ENCODE measurements around the gene IFNA14.
"Not testable (repeated sequence)": the region's sequence is repeated elsewhere in the genome, so short reads cannot be mapped to it uniquely, and the experiment has no call there.

Gene IFNA14

DNA sequence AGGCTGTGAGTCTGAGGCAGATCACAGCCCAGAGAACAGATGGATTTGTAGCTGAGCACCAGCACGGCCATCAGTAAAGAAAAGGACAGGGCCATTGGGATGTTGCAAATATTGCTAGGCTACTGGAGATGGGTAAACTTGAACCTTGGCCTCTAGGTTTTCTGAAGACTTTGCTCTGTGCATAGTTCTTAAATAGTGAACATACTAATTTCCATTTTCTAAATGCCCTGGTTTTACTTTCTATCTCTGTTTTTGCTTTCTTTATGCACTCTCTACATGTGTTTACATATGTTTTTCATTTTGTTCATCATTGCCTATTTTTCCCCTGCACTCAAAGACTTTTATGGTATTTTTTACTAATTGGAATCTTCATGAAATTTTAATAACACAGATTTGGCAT, 22.6 kb downstream of the IFNA14 start, which contains the start of gene IFNA16:
Gene IFNA16, minus strand, starts transcription at position 101 of the 400 bp plus-strand sequence. Its CDS starts 6 bp downstream, at position 95.
- in situ Hi-C loops (cut with MboI; ENCODE audit: low sequenced_read_pairs) = loop anchor here (25.0 kb wide), 1 partner anchor 570 kb away; no protein-coding TSS in a partner anchor

DNA sequence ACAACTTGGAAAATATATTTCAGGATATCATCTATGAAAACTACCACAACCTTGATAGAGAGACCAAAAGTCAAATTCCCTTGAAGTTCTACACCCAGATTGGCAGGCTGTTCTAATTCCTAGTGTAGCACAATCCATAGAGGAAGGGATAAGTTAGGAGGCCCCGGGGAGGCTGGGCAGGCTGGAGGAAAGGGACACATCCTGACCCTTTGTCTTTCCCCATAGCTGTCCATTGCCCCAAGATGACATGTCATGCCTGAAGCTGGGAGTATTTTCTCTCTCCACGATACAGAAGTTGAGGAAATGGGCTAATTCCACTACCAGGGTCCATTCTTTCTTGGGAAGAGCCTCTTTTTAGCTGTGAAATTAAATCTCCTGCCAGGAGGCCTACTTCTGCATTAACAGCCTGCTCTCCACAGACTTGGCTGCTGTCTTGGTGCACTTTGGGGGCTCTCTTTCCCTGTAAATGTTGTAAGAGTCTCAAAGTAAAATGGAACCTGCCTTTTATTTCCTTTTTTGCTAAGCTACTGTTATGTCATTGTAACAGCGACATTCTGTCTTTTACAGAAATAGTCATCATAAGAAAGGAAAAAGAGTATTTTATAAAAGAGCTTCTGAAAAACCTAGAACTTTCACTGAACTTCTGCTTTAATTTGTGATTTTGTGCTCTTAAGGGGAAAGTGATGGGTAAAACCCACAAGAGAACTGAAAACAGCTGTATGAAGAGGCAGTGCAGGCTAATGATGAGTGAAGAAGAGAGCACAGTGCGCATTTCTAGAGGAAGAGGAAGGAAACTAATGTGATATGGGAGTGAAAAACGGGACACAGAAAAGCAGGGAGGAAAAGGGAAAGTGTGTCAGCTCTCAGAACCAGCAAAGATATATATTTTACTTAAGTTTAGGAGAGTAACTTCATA, 26.1 kb downstream of the IFNA14 start:
- in situ Hi-C loops (cut with MboI; ENCODE audit: low sequenced_read_pairs) = loop anchor here (25.0 kb wide), 1 partner anchor 574 kb away; no protein-coding TSS in a partner anchor

DNA sequence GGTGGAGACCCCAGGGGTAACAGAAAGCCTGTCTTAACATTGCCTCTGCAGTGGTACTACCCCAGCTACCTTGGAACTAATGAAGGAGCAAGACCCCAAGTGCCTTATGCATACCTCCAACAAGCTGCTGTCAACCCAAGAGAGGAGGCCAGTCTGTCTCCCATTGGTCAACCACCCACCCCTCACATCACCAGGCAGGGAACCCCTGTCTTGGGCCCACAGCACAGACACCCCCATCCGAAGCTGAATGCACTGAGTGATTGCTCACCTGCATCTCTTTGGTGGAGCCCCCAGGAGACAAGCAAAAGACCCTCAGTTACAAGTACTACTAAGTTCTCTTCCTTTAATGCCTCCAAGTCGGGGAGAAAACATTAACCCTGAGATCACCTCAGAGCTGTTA, 27.6 kb downstream of the IFNA14 start:
- in situ Hi-C loops (cut with MboI; ENCODE audit: low sequenced_read_pairs) = loop anchor here (25.0 kb wide), 1 partner anchor 575 kb away; no protein-coding TSS in a partner anchor

DNA sequence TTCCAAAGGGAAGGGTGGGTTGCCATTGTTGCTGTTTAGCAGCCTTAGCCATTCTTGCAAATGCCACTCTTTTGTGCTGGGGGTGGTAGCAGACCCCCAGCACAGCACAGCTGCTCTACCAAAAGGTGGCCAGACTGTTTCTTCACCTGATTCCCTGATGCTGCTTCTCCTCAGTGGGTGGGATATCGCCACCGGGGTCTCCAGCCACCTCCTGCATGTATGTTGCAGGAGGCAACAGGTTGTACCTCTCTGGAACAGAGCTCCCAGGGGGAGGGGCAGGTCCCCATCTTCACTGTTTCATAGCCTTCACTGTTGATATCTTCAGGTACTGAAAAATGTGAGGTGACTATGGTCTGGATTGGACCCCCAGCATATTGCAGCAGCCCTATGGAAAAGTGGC, 29.0 kb downstream of the IFNA14 start:
- in situ Hi-C loops (cut with MboI; ENCODE audit: low sequenced_read_pairs) = loop anchor here (25.0 kb wide), 1 partner anchor 577 kb away; no protein-coding TSS in a partner anchor

DNA sequence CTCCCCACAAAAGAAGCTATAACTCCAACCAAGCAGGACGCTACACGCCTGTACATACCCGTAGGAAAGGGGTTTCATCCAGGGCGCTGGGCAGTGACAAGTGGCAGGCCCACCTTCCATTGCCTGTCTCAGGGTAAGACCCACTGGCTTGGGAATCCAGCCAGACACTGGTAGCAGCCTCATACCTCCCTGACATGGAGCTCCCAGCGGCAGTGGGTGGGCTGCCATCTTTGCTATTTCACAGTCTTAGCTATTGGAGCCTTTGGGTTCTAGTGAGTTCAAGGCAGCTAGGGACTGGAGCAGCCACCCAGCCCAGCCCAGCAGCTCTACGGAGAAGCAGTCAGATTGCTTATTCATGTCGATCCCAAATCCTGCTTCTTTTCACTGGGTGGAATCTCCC, 29.5 kb downstream of the IFNA14 start:
- in situ Hi-C loops (cut with MboI; ENCODE audit: low sequenced_read_pairs) = loop anchor here (25.0 kb wide), 1 partner anchor 577 kb away; no protein-coding TSS in a partner anchor

DNA sequence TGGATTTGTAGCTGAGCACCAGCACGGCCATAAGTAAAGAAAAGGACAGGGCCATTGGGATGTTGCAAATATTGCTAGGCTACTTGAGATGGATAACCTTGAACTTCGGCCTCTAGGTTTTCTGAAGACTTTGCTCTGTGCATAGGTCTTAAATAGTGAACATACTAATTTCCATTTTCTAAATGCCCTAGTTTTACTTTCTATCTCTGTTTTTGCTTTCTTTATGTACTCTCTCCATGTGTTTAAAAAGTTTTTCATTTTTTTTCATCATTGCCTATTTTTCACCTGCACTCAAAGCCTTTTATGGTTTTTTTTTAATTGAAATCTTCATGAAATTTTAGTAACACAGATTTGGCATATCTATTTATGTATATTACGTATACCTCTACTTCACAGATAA, 32.8 kb downstream of the IFNA14 start, which contains the start of gene IFNA10:
Gene IFNA10, minus strand, starts transcription at position 101 of the 400 bp plus-strand sequence. Its CDS starts 46 bp downstream, at position 55.
- in situ Hi-C loops (cut with MboI; ENCODE audit: low sequenced_read_pairs) = loop anchor here (25.0 kb wide), 1 partner anchor 580 kb away; no protein-coding TSS in a partner anchor

DNA sequence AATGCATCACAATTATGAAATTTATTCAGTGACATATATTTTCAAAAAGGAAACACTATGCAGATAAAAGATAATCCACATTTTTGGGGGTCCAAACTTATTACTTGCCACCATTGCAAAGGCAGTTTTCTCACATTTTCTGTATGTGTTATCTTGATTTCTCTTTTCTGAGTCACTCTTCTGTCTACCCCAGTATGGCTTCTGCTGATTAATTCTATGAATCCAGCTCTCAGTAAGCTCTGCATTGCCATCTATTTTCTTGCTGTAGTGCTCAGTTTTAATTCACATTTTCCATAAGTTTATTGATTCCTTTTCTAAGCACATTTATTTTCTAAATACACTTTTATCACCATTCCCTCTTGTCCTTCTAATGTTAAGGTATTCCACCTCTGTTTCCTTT, 34.6 kb downstream of the IFNA14 start:
- in situ Hi-C loops (cut with MboI; ENCODE audit: low sequenced_read_pairs) = loop anchor here (25.0 kb wide), 1 partner anchor 582 kb away; no protein-coding TSS in a partner anchor

DNA sequence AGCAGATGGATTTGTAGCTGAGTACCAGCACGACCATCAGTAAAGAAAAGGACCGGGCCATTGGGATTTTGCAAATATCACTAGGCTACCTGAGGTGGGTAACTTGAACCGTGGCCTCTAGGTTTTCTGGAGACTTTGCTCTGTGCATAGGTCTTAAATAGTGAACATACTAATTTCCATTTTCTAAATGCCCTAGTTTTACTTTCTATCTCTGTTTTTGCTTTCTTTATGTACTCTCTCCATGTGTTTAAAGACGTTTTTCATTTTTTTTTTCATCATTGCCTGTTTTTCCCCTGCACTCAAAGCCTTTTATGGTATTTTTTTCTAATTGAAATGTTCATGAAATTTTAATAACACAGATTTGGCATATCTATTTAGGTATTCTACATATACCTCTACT, 37.7 kb downstream of the IFNA14 start, which contains the start of gene IFNA7:
Gene IFNA7, minus strand, starts transcription at position 101 of the 400 bp plus-strand sequence. Its CDS starts 40 bp downstream, at position 61.
- in situ Hi-C loops (cut with MboI; ENCODE audit: low sequenced_read_pairs) = loop anchor here (25.0 kb wide), 1 partner anchor 585 kb away; no protein-coding TSS in a partner anchor

DNA sequence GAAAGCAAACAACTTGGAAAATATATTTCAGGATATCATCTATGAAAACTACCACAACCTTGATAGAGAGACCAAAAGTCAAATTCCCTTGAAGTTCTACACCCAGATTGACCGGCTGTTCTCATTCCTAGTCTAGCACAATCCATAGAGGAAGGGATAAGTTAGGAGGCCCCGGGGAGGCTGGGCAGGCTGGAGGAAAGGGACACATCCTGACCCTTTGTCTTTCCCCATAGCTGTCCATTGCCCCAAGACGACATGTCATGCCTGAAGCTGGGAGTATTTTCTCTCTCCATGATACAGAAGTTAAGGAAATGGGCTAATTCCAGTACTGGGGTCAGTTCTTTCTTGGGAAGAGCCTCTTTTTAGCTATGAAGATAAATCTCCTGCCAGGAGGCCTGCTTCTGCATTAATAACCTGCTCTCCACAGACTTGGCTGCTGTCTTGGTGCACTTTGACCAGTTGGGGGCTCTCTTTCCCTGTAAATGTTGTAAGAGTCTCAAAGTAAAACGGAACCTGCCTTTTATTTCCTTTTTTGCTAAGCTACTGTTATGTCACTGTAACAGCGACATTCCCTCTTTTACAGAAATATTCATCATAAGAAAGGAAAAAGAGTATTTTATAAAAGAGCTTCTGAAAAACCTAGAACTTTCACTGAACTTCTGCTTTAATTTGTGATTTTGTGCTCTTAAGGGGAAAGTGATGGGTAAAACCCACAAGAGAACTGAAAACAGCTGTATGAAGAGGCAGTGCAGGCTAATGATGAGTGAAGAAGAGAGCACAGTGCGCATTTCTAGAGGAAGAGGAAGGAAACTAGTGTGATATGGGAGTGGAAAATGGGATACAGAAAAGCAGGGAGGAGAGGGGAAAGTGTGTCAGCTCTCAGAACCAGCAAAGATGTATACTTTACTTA, 44.7 kb downstream of the IFNA14 start:
- in situ Hi-C loops (cut with MboI; ENCODE audit: low sequenced_read_pairs) = not testable (repeated sequence)

All from HL-60/S4 treated with retinoic acid at 250 ng/mL for 4 days and 3 days (cell line).